ENCODE data around the gene KLC1.

GRCh38 chr14:103705118-103705503 lies 76.1 kb downstream of the KLC1 start:
- TF ChIP-seq CTCF (IDR thresholded peaks at IDR 0.05; ENCODE audit: insufficient read depth, low read length, poor library complexity, severe bottlenecking) (no peak), EZH2phosphoT487 (conservative IDR thresholded peaks at IDR 0.05; ENCODE audit: low read length) (no peak)

Measured in SU-DHL-6 (cell line).